NCI-H1417 treated with DMSO at 0.1 percent for 48 hours (cell line): ENCODE results near the gene PHACTR1.
A peak's percentile ranks its signal among the peaks of the same experiment; 100 is the strongest.

Source experiments
- DNase-seq: peaks from one replicate; lab custom pipeline; 2025; lab: John Stamatoyannopoulos, UW

The PHACTR1 gene

GRCh38 chr6:12993283-12993898, 276.8 kb downstream of the PHACTR1 start:
- DNase-seq: no peak

GRCh38 chr6:12995419-12995818, 278.9 kb downstream of the PHACTR1 start:
- DNase-seq: no peak

DNA sequence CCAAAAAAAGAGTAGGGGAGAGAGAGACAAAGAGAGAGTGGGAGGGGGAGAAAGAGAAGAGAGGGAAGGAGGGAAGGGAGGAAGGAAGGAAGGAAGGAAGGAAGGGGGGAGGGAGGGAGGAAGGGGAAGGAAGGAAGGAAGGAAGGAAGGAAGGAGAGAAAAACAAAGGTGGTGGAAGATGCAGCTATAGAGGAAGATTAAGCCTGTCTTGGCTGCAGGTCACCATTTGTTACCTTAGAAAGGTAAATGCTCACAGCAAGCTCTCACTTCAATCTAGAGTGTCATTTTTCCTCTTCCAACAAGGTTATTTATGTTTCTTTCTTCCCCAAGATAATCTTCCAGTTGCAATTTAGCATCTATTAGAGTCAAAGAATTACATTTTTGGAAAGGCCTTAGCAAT, 284.0 kb downstream of the PHACTR1 start:
- no peak for DNase-seq

DNA sequence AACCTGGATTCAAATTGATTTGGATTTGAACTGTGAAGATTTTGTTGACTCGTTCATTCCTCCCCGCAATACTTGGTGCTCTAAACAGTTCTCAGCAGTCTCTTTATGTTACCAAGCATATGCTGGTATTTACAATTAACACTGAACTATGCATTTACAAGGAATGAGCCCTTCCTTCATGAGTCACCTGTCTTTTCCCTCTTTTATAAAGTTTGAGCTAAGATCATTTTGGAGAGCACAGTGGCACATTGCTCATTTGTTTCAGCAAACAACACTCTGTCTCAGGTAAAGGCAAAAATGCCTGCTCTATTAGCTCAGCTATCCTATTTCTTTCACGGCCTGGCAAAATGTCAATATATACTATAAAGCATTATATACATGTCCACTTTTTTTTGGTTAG, 285.4 kb downstream of the PHACTR1 start:
- no peak for DNase-seq

- no peak for DNase-seq
Observed at GRCh38 chr6:13004601-13005000, 288.0 kb downstream of the PHACTR1 start.

- DNase-seq: peak; percentile 55
Observed at GRCh38 chr6:13005994-13006393, 289.4 kb downstream of the PHACTR1 start.

DNA sequence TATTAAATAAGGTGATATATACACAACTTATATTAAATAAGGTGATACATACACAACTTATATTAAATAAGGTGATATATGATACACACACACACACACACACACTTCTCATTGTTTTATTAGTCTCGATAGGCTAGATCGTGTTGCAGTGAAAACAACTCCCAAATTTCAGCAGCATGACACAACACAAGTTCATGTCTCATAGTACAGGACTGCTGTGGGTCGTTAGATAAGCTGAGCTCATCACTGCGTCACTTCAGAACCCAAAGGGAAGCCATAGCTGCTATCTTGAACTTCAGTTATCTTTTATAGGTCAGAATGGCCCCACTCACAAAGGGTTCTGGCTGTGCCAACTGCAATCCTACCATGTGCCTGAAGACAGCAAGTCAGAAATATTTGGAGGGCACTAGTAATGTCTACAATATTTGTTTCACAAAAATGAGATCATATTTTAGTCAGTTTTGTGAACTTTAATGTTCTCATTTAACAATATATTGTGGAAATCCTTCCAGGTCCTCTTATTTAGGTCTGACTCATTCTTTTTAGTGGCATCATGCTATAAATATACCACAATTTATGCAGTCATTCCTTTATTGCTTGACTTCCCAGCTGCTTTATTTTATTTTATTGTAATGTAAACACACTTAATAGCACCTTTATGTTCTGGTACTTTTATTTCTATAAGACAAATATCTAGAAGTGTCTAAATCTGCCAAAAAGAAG, 290.2 kb downstream of the PHACTR1 start:
- DNase-seq: no peak

- DNase-seq: no peak
Observed at GRCh38 chr6:13007744-13008143, 291.2 kb downstream of the PHACTR1 start.

GRCh38 chr6:13009031-13009430, 292.5 kb downstream of the PHACTR1 start:
- no peak for DNase-seq

GRCh38 chr6:13009461-13009860, 292.9 kb downstream of the PHACTR1 start:
- no peak for DNase-seq

GRCh38 chr6:13011612-13012146, 295.1 kb downstream of the PHACTR1 start:
- DNase-seq: peak; percentile 69

- DNase-seq: peak; percentile 34
Observed at GRCh38 chr6:13012296-13012695, 295.7 kb downstream of the PHACTR1 start.

GRCh38 chr6:13012977-13013680, 296.6 kb downstream of the PHACTR1 start:
- no peak for DNase-seq

- DNase-seq: no peak
Observed at GRCh38 chr6:13013681-13014503, 297.3 kb downstream of the PHACTR1 start.

DNA sequence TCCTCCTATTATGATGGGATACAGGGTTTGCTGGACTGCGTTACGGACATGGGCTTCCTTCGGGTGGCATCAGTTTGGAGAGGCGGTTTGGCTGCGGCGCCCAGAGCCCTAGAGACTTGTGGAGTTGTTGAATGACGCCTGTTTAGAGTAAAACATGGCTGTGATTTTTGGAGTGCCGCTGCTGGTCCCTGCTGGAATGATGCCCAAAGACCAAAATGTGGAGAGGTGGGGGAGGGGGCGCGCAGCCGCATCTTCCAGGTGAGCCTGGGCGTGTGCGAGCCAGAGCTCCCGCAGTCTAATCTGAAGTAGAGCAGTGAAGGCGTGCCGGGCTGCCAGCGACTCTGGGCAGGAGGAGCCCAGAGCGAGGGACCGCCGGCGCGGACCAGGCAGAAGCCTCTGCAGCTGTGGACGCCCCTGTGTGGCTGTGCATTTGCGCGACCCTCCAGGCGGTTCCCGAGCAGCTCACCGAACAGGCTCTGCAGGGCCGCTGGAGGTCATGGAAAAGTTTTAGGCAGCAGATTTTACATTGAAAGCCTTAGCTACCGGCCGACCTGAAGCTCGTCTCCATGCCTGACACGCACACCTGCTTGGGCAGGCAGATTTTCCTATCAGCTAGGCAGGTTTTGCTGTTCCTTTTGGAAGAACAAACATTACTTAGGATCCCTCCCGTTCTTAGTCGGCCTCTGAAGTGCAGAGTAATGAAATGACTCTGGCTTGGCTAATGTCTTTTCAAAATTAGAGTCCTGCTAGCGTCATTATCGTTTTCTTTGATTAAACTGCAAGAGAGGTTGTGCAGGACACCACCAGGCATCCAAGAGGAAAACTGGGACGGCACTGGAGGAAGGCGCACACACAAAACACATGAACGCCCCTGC, 298.2 kb downstream of the PHACTR1 start:
- DNase-seq: no peak

DNA sequence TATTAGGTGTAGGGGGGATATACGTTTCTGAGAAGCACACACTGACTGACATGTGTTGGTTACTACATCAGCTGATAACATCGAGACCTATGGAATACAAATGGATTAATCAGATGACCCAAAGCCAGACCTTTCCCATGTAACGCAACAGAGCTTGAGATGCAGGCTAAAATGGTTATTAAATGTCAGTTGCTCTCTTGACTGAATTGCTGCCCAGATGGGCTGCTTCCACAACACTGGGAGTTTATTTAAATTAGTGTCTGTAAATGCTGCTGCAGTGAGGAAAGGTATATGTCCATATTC, 298.8 kb downstream of the PHACTR1 start:
- no peak for DNase-seq

GRCh38 chr6:13024616-13025015, 308.0 kb downstream of the PHACTR1 start:
- no peak for DNase-seq

DNA sequence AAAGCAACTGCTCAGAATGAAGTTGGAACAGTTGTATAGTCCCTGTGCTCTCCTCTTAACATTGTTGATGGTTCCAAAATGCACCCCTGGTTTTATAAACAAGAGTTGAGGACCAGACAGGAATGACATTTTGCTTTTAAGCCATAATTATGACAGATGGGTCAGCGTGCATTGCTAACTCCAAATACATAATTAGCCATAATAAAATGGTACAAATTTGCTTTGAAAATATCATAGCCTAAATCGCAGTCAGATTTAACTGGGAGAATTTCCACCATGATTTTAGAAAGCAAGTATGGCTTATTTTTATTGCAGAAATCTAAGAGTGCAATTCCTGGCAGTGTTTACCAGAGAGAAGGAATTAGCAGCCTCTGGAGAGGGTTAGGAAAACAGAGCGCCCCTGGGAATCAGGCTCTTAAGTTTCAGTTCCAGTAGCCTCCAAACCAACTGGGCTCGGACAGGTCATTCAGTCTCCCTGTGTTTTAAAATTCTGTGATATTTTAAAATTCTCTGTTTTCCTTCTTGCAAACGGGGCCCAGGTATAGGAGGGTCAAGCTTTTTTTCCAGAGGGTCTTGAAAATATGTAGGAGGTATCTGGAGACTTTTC, 309.4 kb downstream of the PHACTR1 start:
- no peak for DNase-seq

- no peak for DNase-seq
Observed at GRCh38 chr6:13026557-13026956, 310.0 kb downstream of the PHACTR1 start.

DNA sequence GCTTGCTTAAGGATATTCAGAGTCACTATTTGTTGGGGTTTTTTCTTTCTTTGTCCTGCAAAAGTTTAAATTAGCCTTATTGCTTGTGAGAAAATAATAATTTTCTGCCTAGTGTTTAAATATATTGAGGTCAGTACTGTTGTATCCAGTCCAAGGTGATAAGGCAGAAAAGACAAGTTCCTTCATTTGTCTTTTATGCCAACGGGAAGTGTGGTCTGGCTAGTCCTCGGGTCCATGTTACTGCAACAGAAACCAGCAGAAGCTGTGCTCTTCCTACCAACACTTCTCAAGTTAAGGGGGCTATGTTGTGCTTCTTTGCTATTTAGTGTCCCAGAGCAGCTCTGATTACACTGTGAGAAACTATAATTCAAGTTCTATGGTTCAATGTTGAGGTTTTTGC, 310.6 kb downstream of the PHACTR1 start:
- DNase-seq: no peak

DNA sequence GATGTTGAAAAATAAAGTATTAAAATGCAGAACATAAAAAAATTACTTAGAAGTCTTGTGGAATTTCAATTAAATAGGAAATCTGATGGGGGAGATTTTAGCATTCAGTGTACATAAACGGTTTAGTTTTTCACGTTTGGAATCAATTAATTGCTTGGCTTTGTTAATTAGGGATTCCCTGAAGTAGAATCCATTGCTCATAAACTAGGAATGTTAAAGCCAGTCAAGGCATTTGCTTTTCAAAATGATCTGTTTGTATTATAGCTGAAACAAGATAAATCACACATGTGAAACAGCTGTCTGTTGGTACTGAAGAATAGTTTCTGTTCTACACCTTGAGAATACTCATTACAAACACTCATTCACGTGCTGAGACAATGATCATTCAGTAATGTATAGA, 313.8 kb downstream of the PHACTR1 start:
- no peak for DNase-seq
